ENCODE data around the gene HOPX.

HOPX gene

DNA sequence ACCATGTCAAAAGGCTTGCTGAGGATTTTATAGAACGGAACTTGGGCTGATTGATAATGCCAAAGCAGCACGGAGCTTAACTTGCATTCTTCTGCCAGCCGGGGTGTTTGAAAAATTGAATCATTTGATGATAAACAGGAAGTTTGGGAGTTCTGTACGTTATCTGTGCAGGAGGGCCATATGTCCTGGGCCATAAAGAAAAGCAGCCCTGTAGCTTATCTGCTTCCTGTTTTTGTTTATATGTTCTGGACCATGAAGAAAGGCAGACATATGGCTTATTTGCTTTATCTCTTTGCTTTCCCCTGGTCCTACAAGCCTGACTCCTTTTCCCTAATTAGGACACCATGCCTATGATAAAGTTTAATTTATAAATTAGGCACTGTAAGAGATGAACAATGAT is 62.4 kb downstream of the HOPX start:
- TF ChIP-seq TAF1 (IDR thresholded peaks at IDR 0.05; ENCODE audit: borderline replicate concordance, insufficient read depth, low read length): no peak

DNA sequence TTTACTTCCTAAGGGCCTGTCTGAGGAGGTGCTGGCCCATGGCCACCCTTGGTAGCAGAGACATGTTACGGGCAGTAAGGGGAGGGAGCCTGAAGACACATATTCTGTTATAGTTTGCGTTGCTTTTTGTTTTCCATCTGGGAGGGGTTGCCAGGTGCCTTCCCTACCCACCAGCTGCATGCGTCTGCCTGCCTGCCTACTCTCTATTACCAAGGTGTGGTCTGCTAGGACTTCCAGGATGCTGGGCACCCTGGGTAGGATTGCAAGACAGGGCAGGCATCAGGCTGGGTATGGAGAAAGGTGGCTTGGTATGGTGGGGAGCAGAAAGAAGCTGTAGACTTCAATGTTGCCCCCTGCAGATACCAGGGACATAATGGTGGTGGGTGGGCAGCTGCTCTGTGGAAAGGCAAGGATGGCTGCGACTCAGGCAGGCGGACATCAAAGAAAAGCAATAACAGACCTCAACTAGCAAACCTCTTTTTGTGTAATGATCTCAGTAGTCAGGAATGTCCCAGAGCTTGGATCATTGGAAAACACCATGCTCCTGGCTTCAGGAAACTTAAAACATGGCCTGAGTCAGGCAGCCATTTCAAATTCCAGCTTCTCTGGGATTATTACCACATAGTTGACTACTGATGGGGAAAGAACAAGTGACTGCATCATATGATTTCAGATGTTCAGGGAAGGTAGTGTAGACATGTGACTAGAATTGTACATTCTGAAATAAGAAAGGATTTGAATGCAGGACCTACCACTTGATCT is 67.8 kb downstream of the HOPX start:
- TF ChIP-seq TAF1 (IDR thresholded peaks at IDR 0.05; ENCODE audit: borderline replicate concordance, insufficient read depth, low read length): no peak
- TF ChIP-seq POLR2AphosphoS5 (IDR thresholded peaks at IDR 0.05; ENCODE audit: low read depth, low read length): no peak
- no peak for TF ChIP-seq FOXP2 (optimal IDR thresholded peaks at IDR 0.05; ENCODE audit: borderline replicate concordance, extremely low read depth, extremely low read length, insufficient read depth)
- TF ChIP-seq, protein P1, sequence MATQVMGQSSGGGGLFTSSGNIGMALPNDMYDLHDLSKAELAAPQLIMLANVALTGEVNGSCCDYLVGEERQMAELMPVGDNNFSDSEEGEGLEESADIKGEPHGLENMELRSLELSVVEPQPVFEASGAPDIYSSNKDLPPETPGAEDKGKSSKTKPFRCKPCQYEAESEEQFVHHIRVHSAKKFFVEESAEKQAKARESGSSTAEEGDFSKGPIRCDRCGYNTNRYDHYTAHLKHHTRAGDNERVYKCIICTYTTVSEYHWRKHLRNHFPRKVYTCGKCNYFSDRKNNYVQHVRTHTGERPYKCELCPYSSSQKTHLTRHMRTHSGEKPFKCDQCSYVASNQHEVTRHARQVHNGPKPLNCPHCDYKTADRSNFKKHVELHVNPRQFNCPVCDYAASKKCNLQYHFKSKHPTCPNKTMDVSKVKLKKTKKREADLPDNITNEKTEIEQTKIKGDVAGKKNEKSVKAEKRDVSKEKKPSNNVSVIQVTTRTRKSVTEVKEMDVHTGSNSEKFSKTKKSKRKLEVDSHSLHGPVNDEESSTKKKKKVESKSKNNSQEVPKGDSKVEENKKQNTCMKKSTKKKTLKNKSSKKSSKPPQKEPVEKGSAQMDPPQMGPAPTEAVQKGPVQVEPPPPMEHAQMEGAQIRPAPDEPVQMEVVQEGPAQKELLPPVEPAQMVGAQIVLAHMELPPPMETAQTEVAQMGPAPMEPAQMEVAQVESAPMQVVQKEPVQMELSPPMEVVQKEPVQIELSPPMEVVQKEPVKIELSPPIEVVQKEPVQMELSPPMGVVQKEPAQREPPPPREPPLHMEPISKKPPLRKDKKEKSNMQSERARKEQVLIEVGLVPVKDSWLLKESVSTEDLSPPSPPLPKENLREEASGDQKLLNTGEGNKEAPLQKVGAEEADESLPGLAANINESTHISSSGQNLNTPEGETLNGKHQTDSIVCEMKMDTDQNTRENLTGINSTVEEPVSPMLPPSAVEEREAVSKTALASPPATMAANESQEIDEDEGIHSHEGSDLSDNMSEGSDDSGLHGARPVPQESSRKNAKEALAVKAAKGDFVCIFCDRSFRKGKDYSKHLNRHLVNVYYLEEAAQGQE (IDR thresholded peaks at IDR 0.05; ENCODE audit: insufficient read depth in 1 of 2, low read depth in 2 of 2, low read length in 2 of 2): no peak
- TF ChIP-seq SIN3A (IDR thresholded peaks at IDR 0.05; ENCODE audit: borderline replicate concordance, insufficient read depth, low read length): no peak

DNA sequence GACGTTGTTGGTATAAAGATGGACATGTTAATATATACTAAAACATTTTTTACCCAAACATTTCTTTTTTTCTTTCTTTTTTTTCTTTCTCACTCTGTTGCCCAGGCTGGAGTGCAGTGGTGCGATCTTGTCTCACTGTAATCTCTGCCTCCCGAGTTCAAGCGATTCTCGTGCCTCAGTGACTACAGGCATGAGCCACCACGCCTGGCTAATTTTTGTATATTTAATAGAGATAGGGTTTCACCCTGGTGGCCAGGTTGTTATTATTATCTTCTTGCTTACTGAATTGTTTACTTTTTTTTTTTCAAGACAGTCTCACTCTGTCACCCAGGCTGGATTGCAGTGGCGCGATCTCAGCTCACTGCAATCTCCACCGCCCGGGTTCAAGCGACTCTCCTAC is 68.8 kb downstream of the HOPX start:
- TF ChIP-seq SIN3A (IDR thresholded peaks at IDR 0.05; ENCODE audit: borderline replicate concordance, insufficient read depth, low read length) (no peak), TAF1 (IDR thresholded peaks at IDR 0.05; ENCODE audit: borderline replicate concordance, insufficient read depth, low read length) (no peak), POLR2AphosphoS5 (IDR thresholded peaks at IDR 0.05; ENCODE audit: low read depth, low read length) (no peak), FOXP2 (optimal IDR thresholded peaks at IDR 0.05; ENCODE audit: borderline replicate concordance, extremely low read depth, extremely low read length, insufficient read depth) (no peak)
- TF ChIP-seq, protein P1 (IDR thresholded peaks at IDR 0.05; ENCODE audit: insufficient read depth in 1 of 2, low read depth in 2 of 2, low read length in 2 of 2): no peak

DNA sequence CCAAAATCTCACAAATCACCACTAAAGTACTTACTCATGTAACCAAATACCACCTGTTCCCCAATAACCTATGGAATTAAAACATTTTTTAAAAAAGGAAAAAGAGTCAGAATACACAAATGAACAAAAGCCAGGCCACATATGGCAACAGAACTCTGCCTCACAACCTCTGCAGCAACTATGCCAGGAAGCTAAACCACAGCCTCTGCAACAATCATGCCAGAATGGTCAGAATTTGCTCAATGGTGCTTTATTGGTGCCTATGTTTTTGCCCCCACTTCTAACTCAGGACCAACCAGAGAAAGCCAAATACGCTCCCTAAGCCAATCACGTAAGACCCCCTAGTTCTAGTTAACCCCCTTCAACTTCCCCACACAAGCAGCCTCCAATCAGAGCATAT is 69.6 kb downstream of the HOPX start:
- TF ChIP-seq SIN3A (IDR thresholded peaks at IDR 0.05; ENCODE audit: borderline replicate concordance, insufficient read depth, low read length): no peak

DNA sequence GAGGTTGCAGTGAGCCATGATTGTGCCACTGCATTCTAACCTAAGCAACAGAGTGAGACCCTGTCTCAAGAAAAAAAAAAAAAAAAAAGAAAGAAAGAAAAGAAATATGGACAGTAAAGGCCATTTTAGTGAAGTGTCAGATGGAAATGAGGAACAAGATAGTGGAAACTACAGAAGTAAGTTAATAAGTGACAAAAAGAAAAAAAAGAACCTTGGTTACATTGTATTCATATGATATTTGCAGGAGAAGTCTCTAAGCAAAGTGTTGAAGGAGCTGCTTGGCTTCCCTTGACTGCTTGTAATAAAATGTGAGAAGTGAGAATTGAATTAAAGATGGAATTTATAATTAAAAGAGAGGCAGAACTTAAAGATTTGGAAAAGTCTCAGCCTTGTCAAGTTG is 73.2 kb downstream of the HOPX start:
- TF ChIP-seq SIN3A (IDR thresholded peaks at IDR 0.05; ENCODE audit: borderline replicate concordance, insufficient read depth, low read length) (no peak), POLR2AphosphoS5 (IDR thresholded peaks at IDR 0.05; ENCODE audit: low read depth, low read length) (no peak)

DNA sequence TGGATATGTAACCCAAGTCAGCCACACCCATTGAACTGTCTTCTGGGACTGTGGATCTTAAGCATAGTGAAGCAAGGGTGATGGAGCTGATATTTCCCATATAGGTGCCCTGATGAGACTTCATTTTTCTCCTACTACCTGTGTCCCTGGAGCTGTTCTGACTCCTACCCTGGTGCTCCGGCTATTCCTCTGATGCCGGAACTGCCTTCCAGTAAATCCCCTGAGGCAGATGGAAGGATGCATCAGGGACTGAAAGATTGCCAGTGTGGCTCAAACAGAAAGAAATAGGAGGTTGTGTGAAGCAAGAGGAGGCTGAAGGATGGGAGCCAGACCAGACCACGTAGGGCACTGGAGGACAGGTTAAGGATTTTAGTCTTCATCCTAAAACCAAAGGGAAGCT is 74.7 kb downstream of the HOPX start:
- TF ChIP-seq SIN3A (IDR thresholded peaks at IDR 0.05; ENCODE audit: borderline replicate concordance, insufficient read depth, low read length): no peak
- no peak for TF ChIP-seq TAF1 (IDR thresholded peaks at IDR 0.05; ENCODE audit: borderline replicate concordance, insufficient read depth, low read length)
- TF ChIP-seq FOXP2 (optimal IDR thresholded peaks at IDR 0.05; ENCODE audit: borderline replicate concordance, extremely low read depth, extremely low read length, insufficient read depth): no peak
- TF ChIP-seq, protein P1 (IDR thresholded peaks at IDR 0.05; ENCODE audit: insufficient read depth in 1 of 2, low read depth in 2 of 2, low read length in 2 of 2): no peak
- TF ChIP-seq POLR2AphosphoS5 (IDR thresholded peaks at IDR 0.05; ENCODE audit: low read depth, low read length): no peak

DNA sequence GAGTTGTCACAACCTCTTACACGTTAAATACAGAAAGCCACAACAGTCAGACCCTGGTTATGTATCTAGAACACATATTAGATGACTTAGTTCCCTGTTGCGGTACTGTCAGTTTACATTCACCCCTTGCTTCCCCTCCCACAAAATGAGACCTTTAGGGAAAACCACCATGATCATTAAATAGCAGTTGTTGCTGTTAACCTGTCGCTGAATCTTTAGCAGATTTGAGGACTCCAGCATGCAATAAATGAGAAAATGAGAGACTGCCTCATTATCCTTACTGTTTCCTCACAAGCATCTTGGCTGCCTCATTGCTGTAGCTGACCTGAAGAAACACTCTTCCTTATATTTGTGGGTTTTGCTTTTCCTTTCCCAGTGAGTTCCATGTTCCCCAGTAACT is 77.8 kb downstream of the HOPX start:
- no peak for TF ChIP-seq POLR2AphosphoS5 (IDR thresholded peaks at IDR 0.05; ENCODE audit: low read depth, low read length)
